ENCODE measurements around the gene BRI3.
A peak's percentile ranks its signal among the peaks of the same experiment; 100 is the strongest.

BRI3 gene

GRCh38 chr7:98236355-98237185 lies 44.9 kb upstream of the BRI3 start:
- no peak overlapping the region for H3K4me3 ChIP-seq (replicated peaks in 1 of 2; ENCODE audit: low read depth in 2 of 2, low read length in 2 of 2)
- no peak for TF ChIP-seq CTCF (IDR thresholded peaks at IDR 0.05; ENCODE audit: low read depth, low read length)
- no peak for DNase-seq (ENCODE audit: low read depth in 2 of 2)

GRCh38 chr7:98238076-98238475 lies 43.4 kb upstream of the BRI3 start:
- H3K4me3 ChIP-seq (replicated peaks in 1 of 2; ENCODE audit: low read depth in 2 of 2, low read length in 2 of 2), result no peak overlapping the region

GRCh38 chr7:98238976-98239375 lies 42.5 kb upstream of the BRI3 start:
- no peak for TF ChIP-seq CTCF (IDR thresholded peaks at IDR 0.05; ENCODE audit: low read depth, low read length)
- peak in 1 of 2 donors; percentile 59 for DNase-seq (ENCODE audit: low read depth in 2 of 2)
- H3K4me3 ChIP-seq (replicated peaks in 1 of 2; ENCODE audit: low read depth in 2 of 2, low read length in 2 of 2), result no peak overlapping the region

More at GRCh38 chr7:98238076-98238475, 43.4 kb upstream of the BRI3 start:
- no peak for DNase-seq (ENCODE audit: low read depth in 2 of 2)
- TF ChIP-seq CTCF (IDR thresholded peaks at IDR 0.05; ENCODE audit: low read depth, low read length), result no peak

DNA sequence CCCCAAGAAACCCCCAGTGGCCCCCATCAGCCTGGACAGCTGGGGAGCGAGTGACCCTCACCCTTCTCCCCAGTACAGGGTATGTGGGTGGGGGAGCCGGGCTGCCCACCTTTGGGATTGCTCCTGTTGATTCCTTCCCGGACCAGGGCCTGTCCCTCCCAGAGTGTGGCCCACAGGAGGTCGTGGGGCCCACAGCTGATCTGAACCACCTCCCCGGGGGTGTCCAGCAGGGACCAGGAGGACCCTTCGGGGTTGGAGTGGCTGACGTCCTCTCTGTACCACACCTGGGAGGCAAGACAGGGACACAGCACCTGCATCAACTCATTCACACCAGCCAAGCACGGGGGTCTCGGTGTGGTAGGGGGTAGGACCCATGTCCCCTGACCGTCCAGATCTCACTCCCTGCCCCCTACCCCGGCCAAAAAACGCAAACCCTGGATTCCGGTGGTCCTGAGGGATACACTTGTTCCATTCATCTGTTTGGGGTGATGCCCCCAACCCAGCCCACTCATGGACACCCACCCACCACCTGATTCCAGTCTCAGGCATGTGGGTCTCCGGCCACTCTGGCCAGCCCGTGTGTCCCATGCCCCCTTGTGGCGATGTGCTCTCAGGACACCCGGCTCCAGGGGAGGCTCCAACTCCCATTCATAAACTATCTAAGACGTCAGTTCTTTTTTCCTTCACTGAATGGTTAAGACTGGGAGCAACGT lies 40.4 kb upstream of the BRI3 start:
- no peak overlapping the region for H3K4me3 ChIP-seq (replicated peaks in 1 of 2; ENCODE audit: low read depth in 2 of 2, low read length in 2 of 2)
- DNase-seq (ENCODE audit: low read depth in 2 of 2), result peak; percentile 53 to 55
- peak; percentile 83 for TF ChIP-seq CTCF (IDR thresholded peaks at IDR 0.05; ENCODE audit: low read depth, low read length)

DNA sequence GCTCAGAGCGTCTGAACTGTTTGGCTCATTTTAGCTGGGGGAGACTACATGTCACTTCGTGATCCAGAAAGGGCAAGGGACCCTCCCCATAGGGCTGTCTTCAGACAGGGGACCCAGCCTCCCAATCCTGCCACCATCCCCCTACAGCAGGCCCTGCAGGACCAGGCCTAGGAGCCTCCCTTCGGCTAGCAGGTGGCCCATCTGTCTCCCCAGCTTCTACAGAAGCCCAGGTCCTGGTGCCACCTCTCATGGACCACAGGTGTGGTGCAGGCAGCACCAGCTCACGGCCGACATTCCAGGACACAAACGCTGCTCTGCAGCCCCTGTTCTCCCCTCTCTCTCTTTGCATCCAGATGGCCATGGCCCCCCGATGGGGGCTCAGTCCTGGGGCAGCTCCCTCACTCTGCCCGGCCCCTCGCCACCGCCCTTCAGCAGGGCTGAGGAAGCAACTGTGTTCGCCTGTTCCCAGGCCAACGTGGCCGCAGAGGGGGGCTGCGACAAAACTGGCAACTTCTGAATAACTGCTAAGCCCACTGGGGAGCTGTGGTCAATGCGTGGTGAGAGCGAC lies 39.7 kb upstream of the BRI3 start:
- H3K4me3 ChIP-seq (replicated peaks in 1 of 2; ENCODE audit: low read depth in 2 of 2, low read length in 2 of 2), result no peak overlapping the region
- DNase-seq (ENCODE audit: low read depth in 2 of 2), result no peak
- no peak for TF ChIP-seq CTCF (IDR thresholded peaks at IDR 0.05; ENCODE audit: low read depth, low read length)

DNA sequence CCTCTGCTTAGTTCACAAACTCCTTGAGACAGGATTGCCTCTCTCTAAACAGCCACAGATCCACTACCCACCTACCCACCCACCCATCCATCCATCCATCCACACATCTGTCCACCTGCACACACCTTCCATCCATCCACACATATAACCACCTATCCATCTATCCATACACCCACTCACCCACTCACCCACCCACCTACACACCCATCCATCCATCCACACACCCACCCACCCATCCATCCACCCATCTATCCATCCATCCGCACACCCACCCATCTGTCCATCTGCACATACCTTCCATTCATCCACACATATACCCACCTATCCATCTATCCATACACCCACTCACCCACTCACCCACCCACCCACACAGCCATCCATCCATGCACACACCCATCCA lies 39.1 kb upstream of the BRI3 start:
- no peak for TF ChIP-seq CTCF (IDR thresholded peaks at IDR 0.05; ENCODE audit: low read depth, low read length)
- no peak for DNase-seq (ENCODE audit: low read depth in 2 of 2)
- no peak overlapping the region for H3K4me3 ChIP-seq (replicated peaks in 1 of 2; ENCODE audit: low read depth in 2 of 2, low read length in 2 of 2)

All from cardiac fibroblast (primary cell).